ENCODE results near the gene LDLRAP1.
A peak's percentile ranks its signal among the peaks of the same experiment; 100 is the strongest.
"Not testable (repeated sequence)": the region's sequence is repeated elsewhere in the genome, so short reads cannot be mapped to it uniquely, and the experiment has no call there.

The LDLRAP1 gene

DNA sequence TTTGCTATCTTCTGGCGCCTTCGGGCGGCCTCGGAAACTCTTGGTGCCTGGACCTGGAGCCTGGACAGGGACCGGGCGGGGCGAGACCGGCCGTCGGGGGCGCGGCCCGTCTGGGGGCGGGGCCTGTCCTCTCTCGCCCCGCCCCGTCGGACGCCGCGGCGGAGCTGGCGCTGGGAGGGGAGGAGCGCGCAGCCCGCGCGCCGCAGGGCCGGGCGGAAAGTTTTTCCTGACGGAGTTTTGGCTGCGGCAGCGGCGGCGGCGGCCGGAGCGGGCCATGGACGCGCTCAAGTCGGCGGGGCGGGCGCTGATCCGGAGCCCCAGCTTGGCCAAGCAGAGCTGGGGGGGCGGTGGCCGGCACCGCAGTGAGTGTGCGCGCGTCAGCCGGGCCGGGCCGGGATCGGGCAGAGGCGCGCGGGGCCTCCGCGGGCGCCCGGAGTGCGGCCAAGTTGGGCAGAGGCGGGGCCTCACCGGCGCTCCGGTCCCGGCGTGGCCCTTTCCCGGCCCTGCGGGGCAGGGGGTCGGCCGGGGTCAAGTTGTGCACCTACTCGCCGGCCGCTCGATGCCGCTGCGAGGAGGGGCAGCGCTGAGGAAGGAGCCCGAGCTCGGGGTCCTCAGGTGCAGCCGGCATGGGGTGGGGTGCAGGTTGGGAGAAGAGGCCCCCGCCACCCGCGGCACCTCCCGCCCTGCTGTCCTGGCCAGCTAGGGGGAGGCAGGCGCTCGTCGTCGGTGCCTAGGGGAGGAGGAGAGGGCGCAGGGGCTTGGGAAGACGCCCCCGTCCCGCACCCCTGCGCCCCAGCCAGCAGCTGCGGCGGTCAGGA lies at the start of gene LDLRAP1:
LDLRAP1 (plus strand) TSS at position 182 of the 818 bp plus-strand sequence; CDS start at position 275, 93 bp downstream.
- DNase-seq (ENCODE audit: low read depth in 2 of 2), result peak; percentile 53 to 62

DNA sequence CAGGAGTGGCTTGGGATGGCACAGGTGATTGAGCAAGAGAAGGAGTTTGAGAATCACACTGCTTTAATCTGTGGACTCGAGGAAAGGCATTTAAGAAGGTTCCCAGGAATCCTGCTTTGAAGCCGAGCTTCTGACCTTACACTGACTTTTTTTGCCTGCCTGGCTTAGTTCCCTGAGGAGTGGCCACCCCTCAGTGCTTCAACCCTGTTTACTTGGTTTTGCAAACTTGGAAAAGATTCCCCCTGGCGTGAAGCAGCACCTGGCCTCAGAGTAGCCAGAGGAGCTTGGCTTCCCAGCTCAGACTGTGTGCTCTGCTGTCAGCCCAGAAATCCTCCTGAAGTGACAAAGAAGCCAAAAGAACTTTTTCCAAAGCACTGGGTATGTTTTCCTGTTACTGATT lies 48.5 kb upstream of the LDLRAP1 start:
- no peak for DNase-seq (ENCODE audit: low read depth in 2 of 2)

GRCh38 chr1:25500694-25501093 lies 42.7 kb upstream of the LDLRAP1 start:
- no peak for DNase-seq (ENCODE audit: low read depth in 2 of 2)

GRCh38 chr1:25501235-25502058 lies 42.0 kb upstream of the LDLRAP1 start:
- DNase-seq (ENCODE audit: low read depth in 2 of 2), result peak; percentile 11 to 12

GRCh38 chr1:25502957-25503356 lies 40.4 kb upstream of the LDLRAP1 start:
- DNase-seq (ENCODE audit: low read depth in 2 of 2), result no peak

GRCh38 chr1:25503551-25504426 lies 39.6 kb upstream of the LDLRAP1 start:
- peak; percentile 51 for DNase-seq (ENCODE audit: low read depth in 2 of 2)

DNA sequence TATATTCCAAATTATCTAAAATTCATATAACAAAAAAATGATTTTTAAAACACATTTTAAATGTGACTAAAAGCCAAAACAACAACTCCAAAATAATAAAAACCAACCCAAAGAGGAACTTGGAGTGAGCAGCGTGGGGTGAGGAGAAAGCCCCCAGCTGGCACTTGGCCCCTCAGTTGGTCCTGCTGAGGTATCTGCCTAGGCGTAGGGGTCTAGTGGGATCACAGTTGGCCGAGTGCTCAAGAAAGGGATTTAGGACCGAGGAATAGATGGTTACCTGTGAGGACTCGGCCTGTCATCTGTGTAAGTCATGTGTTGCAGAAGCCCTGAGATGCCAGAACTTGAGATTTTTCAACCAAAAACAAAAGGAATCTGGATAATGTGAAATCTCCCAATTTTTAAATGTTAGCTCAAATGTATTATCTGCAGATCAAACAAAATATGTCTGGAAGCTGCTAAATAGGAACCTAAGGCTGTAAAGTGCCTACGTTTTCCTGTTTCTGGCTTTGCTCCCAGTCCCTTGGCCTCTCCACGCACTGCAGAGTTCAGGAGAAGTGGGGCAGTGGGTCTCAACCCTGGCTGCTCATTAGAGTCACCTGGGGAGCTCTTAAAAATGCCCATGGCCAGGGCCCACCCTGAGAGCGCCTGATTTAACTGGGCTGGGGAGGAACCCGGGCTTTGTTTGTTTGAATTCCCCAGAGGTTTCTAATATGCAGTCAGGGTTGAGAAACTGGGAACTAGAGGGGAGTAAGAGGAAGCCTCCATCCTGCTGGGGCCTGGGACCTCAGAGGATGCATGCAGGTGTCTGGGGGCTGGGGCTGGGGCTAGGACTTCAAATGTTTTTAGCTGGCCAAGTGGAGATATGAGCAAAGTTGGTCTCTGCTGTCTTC lies 38.5 kb upstream of the LDLRAP1 start:
- no peak for DNase-seq (ENCODE audit: low read depth in 2 of 2)

DNA sequence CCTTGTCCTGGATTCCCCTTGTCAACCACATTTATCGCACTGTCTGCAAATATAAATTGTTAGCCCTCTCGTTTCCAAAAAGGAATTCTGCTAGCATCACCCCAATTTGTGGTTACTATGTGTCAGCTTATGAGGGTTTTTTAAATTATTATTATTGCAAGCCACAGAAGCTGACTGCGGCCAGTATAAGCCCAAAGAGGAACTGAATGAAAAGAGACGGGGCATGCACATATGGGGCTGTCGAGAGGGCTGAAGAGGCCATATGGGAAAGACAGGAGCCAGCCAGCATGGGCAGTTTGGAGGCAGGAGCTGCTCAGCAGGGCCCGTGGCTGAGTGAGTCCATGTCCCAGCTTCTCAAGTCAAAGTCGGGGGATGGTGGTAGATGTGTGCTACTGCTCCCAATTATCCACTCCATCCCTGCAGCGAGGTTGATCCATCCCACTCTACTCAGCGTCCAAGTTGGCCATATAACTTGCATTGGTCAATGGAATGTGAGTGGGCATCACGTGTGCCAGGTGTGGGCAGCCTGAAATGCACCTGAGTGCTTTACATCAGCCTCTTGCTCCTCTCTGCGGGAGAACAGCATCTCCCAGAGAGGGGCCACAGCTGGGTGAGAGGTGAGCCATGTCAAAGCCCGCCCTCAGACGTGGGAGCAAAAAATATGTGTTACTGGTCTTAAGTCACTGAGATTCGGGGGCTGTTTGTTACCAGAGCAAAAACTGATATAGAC lies 37.6 kb upstream of the LDLRAP1 start:
- DNase-seq (ENCODE audit: low read depth in 2 of 2), result no peak

- not testable (repeated sequence) for DNase-seq (ENCODE audit: low read depth in 2 of 2)
These were observed 36.6 kb upstream of the LDLRAP1 start for GRCh38 chr1:25506566-25507463.

DNA sequence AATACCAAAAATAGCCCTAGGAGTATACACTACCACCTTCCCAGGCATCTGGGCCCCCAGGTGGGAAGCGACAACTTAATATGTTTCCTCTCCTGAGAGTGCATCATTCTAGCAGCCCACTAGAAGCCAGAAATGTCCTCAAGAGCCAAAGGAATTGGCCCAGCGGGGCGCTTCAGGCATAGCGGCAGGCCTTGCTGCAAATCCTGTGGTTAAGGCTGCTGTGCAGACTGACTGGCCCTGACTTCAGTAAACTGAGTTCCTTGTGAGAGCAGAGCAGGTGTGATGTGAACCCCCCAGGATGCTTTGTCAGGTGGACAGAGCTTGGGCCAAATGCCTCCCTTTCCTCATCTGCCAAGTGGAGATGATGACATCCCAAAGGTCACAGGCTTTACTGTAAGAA lies 29.7 kb upstream of the LDLRAP1 start:
- DNase-seq (ENCODE audit: low read depth in 2 of 2), result no peak

- DNase-seq (ENCODE audit: low read depth in 2 of 2), result no peak
These were observed 28.4 kb upstream of the LDLRAP1 start for GRCh38 chr1:25515033-25515432.

DNA sequence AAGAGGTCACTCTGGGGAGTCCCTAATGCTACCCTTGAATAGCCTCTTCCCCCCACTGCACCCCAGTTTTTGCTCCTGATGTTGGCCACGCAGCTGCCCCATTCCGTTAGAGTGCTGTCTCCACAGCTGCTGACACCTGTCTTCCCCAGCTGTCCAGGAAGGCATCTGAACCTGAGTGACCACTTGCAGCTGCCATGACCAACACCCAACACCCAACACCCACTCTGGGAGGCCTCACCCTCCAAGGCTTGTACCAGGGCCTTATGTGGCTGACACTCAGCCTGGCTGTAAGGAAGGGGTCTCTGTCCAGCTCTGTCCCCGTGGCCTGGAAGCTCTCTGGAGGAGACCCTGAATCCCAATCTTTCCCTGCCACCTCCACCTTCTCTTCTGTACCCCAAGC lies 26.7 kb upstream of the LDLRAP1 start:
- DNase-seq (ENCODE audit: low read depth in 2 of 2), result no peak

DNA sequence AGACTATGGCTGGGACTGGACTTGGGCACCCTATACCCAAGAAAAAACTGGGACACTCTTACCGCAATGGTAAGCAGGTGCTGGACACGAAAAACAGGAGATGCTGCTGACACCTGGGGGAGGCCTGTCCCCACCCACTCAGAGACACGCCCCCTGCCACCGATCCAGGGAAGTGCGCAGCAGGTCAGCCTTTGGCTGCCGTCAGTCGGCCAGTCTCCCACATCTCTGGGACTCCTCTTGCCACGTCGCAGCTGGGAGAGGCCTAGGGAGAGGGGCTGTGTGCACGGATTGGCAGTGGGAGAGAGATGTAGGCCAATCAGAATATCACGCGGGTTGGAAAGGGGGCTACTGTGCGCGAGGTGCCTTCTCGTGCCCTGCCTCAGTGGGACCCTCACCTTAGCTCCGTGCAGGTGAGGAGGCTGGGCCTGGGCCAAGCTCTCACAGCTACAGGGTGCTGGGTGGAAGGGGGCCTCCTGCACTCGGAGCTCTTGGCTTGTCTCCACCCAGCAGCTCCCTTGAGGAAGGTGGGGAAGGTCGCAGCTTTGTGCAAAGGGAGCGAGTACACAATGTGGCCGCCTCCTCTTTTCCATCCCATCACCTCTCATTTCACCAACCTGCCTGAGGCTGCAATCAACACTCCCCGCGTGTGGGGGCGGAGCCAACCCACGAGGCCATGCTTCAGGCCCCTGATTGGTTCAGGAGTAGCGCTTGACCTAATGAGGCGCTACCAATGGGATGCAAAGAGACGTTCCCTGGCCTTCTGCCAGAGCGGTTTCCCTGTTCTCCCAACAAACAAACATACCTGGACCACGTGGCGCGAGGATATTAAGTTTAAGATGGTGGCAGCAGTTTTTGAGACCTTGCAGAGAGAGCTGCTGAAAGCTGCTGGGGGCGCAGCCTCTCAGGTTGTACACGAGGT lies 25.7 kb upstream of the LDLRAP1 start:
- no peak for DNase-seq (ENCODE audit: low read depth in 2 of 2)

- DNase-seq (ENCODE audit: low read depth in 2 of 2), result no peak
These were observed 23.8 kb upstream of the LDLRAP1 start for GRCh38 chr1:25519624-25520023.

- DNase-seq (ENCODE audit: low read depth in 2 of 2), result peak; percentile 62 to 69
These were observed 22.9 kb upstream of the LDLRAP1 start for GRCh38 chr1:25520446-25521061.

GRCh38 chr1:25522031-25522655 lies 21.3 kb upstream of the LDLRAP1 start:
- no peak for DNase-seq (ENCODE audit: low read depth in 2 of 2)

DNA sequence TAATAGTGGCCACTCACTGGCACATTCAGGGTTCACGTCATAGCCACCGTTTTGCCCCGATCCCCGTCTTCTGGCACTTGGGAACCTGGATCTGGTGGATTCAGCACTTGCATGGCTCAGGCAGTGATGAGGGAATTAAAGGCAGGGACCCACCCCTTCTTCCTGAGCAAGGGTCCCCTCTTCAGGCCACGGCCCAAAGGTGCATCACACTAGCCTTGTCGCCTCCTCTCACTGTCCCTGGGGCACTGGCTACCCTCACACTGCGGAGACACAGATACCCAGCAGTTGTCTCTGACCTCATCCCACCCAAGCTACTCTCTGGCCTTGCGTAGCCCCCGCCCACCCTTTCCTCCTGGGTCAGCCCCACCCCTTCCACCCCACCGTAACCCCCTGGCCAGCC lies 19.9 kb upstream of the LDLRAP1 start:
- DNase-seq (ENCODE audit: low read depth in 2 of 2), result no peak

Measured in stimulated activated CD4-positive, alpha-beta T cell treated with anti-CD3 and anti-CD28 coated beads, Interleukin-4, amount 100 ng/mL, for 48 hours (primary cell).